ENCODE measurements around the gene RAB11FIP4. TPM values are rescaled to one million over a fixed set of nuclear protein-coding genes. Genes with fewer than 3 reads are reported as not detected.

Gene RAB11FIP4
- total RNA-seq, 4 donors from 2014 or later: 9.9 to 23.6 (median 16.1) TPM

DNA sequence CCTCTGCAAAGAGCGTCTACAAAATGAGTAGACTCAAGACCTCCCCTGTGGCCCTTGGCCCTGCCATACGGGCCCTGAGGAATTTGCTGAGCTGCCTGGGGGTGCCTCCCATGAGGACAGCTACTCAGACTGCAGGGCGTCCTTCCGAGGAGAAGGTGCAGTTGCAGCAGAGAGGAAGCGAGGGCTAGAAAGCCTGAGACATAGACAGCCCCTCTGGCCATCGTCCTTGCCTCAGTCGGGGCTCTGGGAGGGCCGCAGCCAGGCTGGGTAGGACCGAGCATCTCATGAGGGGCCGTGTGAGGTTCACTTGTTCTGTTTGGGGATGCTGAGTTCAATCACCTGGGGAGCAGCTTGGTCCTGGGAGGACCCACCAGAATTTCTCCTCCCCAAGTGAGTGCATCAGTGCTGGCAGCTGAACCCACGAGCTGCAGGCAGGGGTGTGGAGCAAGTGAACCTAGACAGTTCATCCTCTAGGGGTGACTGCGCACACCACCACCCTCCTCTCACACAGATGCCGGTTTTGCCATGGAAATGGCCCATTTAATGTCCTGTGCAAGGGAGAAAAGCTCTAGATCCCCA, 20.3 kb downstream of the RAB11FIP4 start:
- Histone ChIP-seq H3K27me3 (peaks cover 0 to 39% (median 0%) of the 10 kb centered on the region in 4 donors), H3K36me3 (no peaks in the 10 kb centered on the region), H3K4me1 (no peaks in the 10 kb centered on the region), H3K4me3 (no peak overlapping the region), H3K27ac (no peak overlapping the region), H3K9me3 (no peaks in the 10 kb centered on the region)
- DNase-seq: no peak
- WGBS, 2 donors: 64 to 83% methylated on average over 2 to 4 of the region's 13 CpGs
- no peak for TF ChIP-seq POLR2A (IDR thresholded peaks at IDR 0.05)
- TF ChIP-seq, protein P1, sequence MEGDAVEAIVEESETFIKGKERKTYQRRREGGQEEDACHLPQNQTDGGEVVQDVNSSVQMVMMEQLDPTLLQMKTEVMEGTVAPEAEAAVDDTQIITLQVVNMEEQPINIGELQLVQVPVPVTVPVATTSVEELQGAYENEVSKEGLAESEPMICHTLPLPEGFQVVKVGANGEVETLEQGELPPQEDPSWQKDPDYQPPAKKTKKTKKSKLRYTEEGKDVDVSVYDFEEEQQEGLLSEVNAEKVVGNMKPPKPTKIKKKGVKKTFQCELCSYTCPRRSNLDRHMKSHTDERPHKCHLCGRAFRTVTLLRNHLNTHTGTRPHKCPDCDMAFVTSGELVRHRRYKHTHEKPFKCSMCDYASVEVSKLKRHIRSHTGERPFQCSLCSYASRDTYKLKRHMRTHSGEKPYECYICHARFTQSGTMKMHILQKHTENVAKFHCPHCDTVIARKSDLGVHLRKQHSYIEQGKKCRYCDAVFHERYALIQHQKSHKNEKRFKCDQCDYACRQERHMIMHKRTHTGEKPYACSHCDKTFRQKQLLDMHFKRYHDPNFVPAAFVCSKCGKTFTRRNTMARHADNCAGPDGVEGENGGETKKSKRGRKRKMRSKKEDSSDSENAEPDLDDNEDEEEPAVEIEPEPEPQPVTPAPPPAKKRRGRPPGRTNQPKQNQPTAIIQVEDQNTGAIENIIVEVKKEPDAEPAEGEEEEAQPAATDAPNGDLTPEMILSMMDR (IDR thresholded peaks at IDR 0.05): no peak
- intact Hi-C loops (cut with DNase I): no loop called here

DNA sequence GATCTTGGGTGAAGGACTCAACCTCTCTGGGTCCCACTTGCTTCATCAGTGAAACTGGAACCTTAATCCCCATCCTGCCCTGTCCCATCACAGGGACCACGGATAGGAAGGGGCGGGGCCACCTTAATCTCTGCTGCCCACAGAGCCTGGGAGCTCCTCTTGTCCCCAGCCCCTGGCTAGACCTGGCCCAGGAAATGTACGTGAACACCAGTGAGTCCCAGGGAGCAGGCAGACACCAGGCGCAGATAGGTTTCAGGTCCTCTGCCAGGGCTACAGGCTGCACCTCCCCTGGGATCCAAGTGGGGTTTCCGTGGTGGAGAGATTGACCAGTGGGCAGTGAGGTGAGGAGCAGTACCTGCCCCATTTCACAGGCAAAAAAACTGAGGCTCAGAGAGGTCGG, 21.0 kb downstream of the RAB11FIP4 start:
- DNase-seq: no peak
- WGBS, 2 donors: 63 to 75% methylated on average over 2 to 3 of the region's 6 CpGs

DNA sequence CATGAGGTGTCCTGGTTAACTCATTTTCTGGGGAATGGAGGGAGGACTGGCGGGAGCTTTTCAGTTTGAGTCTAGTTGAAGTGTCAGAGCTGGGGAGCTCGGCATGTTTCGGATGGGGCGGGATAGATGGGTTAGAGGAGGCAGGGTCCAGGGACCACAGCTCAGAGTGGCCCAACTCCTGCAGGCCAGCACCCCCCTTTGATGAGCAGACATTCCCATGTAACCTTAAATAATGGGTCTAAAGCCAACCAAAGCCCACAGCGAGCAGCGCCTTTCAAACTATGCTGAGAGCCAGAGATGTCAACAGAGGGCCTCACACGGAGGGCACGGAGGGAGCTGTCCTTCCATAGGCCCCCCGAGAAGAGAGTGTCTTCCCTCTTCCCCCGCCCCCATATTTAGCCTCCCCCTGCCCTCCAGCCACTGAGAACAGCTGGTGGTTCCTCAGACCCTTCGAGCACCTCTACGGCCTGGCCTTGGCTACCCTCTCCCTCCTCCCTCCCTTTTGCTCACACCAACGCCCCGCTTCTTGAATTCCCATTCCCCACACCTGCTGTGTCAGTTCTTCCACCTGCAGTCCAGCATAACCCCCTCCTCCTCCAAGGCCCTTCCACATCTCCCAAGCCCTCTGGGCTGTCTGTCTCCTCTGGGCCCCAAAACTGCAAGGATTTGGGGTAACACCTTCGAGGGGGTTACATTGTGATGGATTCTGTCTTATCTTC, 21.8 kb downstream of the RAB11FIP4 start:
- intact Hi-C loops (cut with DNase I): no loop called here
- no peak for TF ChIP-seq POLR2A (IDR thresholded peaks at IDR 0.05)
- TF ChIP-seq, protein P1 (IDR thresholded peaks at IDR 0.05): no peak

More for the DNA sequence above, 21.0 kb downstream of the RAB11FIP4 start:
- Histone ChIP-seq H3K27me3 (peaks cover 0 to 39% (median 0%) of the 10 kb centered on the region in 4 donors), H3K27ac (no peak overlapping the region), H3K9me3 (no peaks in the 10 kb centered on the region), H3K4me3 (no peak overlapping the region), H3K4me1 (no peaks in the 10 kb centered on the region), H3K36me3 (no peaks in the 10 kb centered on the region)
- TF ChIP-seq POLR2A (IDR thresholded peaks at IDR 0.05): no peak
- TF ChIP-seq, protein P1 (IDR thresholded peaks at IDR 0.05): no peak
- intact Hi-C loops (cut with DNase I): no loop called here

DNA sequence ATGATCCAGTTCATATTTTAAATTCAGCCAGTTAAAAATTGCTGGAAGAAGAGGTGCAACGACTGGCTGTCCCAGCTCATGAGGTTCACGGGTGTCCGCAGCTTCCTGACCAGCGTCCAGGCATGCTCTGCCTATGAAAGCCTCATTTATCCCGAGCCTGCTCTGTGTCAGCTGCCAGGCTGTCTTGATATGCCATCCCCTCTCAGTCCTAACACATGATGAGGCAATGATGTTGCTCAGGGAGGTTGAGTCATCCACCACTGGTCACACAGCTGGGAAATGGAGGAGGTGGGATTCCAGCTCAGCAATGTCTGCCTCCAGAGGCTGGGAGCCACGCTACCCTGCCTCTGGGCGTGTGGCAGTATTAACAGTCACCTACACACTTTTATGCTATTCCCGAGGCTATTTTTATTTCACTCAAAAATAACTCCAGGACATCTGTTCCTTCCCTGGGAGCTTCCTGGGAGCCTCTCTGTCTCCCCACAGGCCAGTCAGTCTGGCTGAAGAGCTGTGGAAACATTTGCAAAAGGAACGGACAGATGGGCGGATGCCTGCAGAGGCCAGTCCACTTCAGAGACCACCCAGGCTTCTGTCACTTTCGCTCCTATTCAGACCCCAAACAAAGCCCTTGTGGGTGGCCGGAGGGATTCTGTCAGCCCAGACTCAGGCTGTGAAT, 22.5 kb downstream of the RAB11FIP4 start:
- H3K27ac ChIP-seq: no peak overlapping the region
- peaks cover 0 to 39% (median 0%) of the 10 kb centered on the region in 4 donors for H3K27me3 ChIP-seq
- H3K4me3 ChIP-seq: no peak overlapping the region
- 30 to 37% methylated on average over 9 to 11 of the region's 12 CpGs for WGBS, 2 donors
- TF ChIP-seq, protein P1 (IDR thresholded peaks at IDR 0.05): no peak
- no peak for TF ChIP-seq POLR2A (IDR thresholded peaks at IDR 0.05)
- H3K36me3 ChIP-seq: no peaks in the 10 kb centered on the region
- intact Hi-C loops (cut with DNase I): no loop called here
- DNase-seq: no peak
- no peaks in the 10 kb centered on the region for H3K4me1 ChIP-seq
- no peaks in the 10 kb centered on the region for H3K9me3 ChIP-seq

More for the DNA sequence above, 21.8 kb downstream of the RAB11FIP4 start:
- peaks cover 0 to 39% (median 0%) of the 10 kb centered on the region in 4 donors for H3K27me3 ChIP-seq
- DNase-seq: no peak
- WGBS, 2 donors: 73 to 75% methylated on average over 8 to 15 of the region's 15 CpGs
- no peaks in the 10 kb centered on the region for H3K36me3 ChIP-seq
- no peaks in the 10 kb centered on the region for H3K4me1 ChIP-seq
- H3K9me3 ChIP-seq: no peaks in the 10 kb centered on the region
- no peak overlapping the region for H3K27ac ChIP-seq
- H3K4me3 ChIP-seq: no peak overlapping the region

DNA sequence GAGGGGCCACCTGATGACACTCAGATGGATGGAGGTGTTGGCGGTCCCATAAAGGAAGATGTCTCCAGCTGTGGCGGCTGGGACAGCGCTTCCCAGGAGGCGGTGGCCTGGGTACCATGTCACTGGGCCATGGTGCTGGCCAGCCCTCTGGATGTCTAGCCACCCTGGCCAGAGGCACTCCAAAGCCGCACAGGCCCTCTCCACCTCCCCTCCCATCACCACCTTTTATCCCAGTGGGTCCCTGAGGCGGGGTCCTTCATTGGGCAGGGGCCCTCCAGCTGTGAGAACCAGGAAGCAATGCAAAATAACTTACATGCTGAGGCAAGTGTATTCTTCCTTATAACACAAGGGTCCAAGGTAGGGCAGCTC, 23.1 kb downstream of the RAB11FIP4 start:
- H3K27ac ChIP-seq: no peak overlapping the region
- intact Hi-C loops (cut with DNase I): no loop called here
- no peaks in the 10 kb centered on the region for H3K9me3 ChIP-seq
- no peaks in the 10 kb centered on the region for H3K36me3 ChIP-seq
- H3K4me1 ChIP-seq: no peaks in the 10 kb centered on the region
- H3K27me3 ChIP-seq: peaks cover 0 to 35% (median 0%) of the 10 kb centered on the region in 4 donors
- no peak for DNase-seq
- H3K4me3 ChIP-seq: no peak overlapping the region
- TF ChIP-seq, protein P1 (IDR thresholded peaks at IDR 0.05): no peak
- no peak for TF ChIP-seq POLR2A (IDR thresholded peaks at IDR 0.05)
- 79% methylated on average over 4 of the region's 6 CpGs; no CpG with 5 or more reads in 1 of the 2 donors for WGBS, 2 donors
